KBM-7 (cell line): ENCODE data around the gene GAPDH.
"Not testable (repeated sequence)": the region's sequence is repeated elsewhere in the genome, so short reads cannot be mapped to it uniquely, and the experiment has no call there.

ENCODE experiments used
- DNase-seq: peaks from one replicate; pipeline ENCODE4 v3.0.0-alpha.2; 2015
- in situ Hi-C: fragments of 300-500 bp; cut with MboI; formaldehyde crosslinking; loops from 2 replicates; pipeline ENCODE4 v1.14.3; 2020; ENCODE audit warnings: low sequenced_read_pairs, low pct_unique_long_range_greater_than_20kb, mixed read lengths

GAPDH gene

DNA sequence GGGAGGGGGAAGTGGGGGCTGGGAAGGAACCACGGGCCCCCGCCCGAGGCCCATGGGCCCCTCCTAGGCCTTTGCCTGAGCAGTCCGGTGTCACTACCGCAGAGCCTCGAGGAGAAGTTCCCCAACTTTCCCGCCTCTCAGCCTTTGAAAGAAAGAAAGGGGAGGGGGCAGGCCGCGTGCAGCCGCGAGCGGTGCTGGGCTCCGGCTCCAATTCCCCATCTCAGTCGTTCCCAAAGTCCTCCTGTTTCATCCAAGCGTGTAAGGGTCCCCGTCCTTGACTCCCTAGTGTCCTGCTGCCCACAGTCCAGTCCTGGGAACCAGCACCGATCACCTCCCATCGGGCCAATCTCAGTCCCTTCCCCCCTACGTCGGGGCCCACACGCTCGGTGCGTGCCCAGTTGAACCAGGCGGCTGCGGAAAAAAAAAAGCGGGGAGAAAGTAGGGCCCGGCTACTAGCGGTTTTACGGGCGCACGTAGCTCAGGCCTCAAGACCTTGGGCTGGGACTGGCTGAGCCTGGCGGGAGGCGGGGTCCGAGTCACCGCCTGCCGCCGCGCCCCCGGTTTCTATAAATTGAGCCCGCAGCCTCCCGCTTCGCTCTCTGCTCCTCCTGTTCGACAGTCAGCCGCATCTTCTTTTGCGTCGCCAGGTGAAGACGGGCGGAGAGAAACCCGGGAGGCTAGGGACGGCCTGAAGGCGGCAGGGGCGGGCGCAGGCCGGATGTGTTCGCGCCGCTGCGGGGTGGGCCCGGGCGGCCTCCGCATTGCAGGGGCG, at the start of gene GAPDH:
Gene GAPDH, plus strand, starts transcription at position 595 of the 772 bp plus-strand sequence. CDS start 316 bp downstream, outside the sequence.
- in situ Hi-C loops, result no loop called here
- peak; percentile 97 for DNase-seq

DNA sequence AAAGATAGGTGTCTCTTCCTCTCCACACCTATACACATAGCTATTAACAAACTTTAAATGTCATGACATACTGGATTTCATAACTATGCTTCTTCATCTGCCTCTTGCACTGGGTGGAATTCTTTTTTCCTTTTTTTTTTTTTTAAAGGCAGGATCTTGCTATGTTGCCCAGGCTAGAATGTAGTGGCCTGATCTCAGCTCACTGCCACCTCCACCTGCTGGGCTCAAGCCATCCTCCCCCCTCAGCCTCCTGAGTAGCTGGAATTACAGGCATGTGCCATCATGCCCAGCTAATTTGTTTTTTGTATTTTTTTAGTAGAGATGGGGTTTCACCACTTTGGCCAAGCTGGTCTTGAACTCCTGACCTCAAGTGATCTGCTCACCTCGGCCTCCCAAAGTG, 46.1 kb upstream of the GAPDH start:
- in situ Hi-C loops, result no loop called here

DNA sequence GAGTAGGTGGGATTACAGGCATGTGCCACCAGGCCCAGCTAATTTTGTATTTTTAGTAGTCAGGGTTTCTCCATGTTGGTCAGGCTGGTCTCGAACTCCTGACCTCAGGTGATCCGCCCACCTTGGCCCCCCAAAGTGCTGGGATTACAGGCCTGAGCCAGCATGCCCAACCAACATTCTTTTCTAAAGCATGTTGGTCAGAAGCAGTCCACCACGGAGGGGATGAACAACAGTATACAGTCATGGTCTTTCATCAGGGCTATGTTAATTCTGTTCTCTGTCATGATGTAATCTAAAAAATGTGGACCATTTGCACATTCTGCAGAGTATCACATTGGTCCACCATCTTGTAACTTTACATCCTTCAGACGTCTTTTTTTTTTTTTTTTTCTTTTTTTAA, 44.9 kb upstream of the GAPDH start:
- in situ Hi-C loops, result no loop called here
- no peak for DNase-seq

More for the DNA sequence above, 46.1 kb upstream of the GAPDH start:
- DNase-seq, result no peak

DNA sequence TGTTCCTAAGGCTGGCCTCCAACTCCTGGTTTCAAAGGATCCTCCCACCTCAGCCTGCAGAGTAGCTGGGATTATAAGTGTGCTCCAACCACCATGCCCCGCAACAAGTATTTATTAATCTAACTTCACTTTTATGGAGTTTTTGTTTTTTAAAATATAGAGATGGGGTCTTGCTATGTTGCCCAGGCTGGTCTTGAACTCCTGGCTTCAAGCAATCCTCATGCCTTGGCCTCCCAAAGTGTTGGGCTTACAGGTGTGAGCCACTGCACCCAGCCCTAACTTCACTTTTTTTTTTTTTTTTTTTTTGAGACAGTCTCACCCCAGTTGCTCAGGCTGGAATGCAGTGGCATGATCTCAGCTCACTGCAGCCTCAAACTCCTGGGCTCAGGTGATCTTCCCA, 43.6 kb upstream of the GAPDH start:
- in situ Hi-C loops, DNase-seq: not testable (repeated sequence)

DNA sequence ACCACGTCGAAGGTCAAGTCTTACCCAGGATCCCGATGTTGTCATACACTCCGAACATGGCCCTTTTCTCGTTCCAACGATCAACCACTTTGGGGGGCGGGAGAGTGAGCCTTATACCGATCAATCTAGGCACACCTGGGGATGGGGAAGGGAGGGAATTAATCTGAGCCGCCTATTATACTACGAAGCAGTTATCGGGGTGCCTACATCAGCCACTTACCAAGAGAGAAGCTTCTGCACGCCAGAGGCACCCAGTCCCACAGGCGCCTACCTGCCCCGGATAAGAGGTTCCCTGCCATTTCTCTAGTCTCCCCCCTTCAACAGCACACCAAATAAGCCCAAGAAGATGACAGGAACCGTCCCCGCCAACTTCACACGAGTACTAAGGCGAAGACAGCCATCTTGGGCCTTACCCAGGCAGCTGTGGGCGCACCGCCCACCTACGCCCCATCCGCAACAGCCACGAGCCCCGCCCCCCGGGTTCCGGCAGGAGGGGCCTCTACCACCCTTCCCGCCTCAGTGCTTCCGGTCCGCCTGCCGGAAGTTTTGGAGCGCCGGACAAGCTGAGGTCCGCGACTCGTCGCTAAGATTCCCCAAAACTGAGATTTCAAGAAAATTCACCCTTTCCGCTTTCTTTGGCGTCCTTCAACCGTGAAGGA, 41.4 kb upstream of the GAPDH start, which contains the start of gene MRPL51:
Gene MRPL51, minus strand, starts transcription at position 425 of the 659 bp plus-strand sequence. Its CDS starts 126 bp downstream, at position 299.
- in situ Hi-C loops, result no loop called here
- DNase-seq, result peak; percentile 97

DNA sequence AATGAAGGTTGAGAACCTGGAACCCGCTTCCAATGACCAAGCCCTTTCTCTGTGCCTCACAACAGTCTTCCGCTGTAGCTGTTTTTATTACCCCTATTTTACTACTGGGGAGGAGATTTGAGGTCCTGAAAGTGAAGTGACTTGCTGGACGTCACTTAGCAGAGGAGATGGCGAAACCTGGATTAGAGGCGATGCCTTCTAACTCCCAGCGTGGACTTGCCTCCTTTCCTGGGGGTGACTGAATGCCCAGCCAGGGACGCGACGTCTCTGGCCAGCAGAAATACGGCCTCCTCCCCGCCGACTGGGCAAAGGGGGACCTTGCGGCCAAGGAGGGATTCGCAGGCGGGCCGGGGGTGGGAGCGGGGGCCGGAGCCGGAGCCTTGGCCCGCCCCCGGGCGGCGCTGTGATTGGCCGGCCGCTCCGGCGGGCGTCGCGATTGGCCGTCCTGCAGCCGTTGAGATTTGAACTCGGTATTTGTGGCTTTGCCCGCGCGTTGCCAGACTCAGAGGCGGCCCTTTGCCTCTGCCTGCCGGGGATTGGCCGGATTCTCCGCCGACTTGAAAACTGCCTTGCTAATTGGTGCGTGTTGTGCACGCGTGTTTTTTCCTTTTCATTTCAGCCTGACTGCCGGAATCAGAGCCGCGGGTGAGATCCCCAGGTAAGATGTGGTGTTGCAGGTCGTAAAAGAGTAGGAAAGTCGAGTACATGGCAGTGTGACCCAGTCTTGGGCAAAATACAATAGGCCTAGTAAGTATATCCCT, 40.6 kb upstream of the GAPDH start, which contains the start of gene NCAPD2:
Gene NCAPD2, plus strand, starts transcription at position 606 of the 761 bp plus-strand sequence. CDS start 997 bp downstream, outside the sequence.
- in situ Hi-C loops, result no loop called here
- peak; percentile 99 for DNase-seq

DNA sequence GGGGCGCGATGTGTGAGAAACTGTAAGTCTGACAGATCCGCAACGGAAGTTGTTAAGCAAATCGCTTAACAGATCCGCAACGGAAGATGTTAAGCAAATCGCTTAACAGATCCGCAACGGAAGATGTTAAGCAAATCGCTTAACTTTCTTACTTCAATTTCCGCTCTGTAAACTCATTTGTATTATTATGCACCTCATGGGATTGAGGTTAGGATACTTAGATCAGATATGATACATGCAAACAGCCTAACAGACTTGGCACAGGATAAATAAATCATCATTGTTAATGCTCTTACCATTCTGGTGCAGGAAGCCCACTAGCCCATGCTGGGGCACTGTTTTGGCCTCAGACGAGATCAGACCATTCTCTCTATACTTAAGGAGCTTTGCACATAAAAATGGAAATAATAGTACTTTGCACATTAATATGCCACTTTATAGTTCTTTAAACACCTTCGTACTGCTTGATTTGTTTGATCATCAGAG, 40.0 kb upstream of the GAPDH start:
- DNase-seq, result no peak
- in situ Hi-C loops, result no loop called here

DNA sequence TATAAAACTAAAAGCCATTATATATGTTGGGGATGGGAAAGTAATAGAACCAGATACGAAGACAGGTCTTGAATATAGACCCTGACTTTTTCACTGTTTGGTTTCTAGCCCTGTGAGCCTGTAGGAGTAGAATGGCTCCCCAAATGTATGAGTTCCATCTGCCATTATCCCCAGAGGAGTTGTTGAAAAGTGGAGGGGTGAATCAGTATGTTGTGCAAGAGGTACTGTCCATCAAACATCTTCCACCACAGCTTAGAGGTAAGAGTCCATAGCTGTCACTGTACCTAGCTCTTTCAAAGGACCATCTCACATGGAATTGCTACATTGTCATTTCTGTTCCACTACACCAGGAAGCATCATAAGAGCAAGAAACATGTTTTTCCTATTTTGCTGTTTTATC, 39.3 kb upstream of the GAPDH start:
- in situ Hi-C loops, result no loop called here
- DNase-seq, result no peak

DNA sequence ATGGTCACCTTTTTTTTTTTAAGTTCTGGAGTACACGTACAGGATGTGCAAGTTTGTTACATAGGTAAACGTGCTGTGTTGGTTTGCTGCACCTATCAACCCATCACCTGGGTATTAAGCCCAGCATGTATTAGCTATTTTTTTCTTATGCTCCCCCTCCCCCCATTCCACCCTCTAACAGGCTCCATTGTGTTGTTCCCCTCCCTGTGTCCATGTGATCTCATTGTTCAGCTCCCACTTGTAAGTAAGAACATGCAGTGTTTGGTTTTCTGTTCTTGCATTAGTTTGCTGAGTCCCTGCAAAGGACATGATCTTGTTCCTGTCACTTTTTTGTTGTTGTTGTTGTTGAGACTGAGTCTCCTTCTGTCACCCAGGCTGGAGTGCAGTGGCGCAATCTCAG, 37.0 kb upstream of the GAPDH start:
- DNase-seq, in situ Hi-C loops: not testable (repeated sequence)

DNA sequence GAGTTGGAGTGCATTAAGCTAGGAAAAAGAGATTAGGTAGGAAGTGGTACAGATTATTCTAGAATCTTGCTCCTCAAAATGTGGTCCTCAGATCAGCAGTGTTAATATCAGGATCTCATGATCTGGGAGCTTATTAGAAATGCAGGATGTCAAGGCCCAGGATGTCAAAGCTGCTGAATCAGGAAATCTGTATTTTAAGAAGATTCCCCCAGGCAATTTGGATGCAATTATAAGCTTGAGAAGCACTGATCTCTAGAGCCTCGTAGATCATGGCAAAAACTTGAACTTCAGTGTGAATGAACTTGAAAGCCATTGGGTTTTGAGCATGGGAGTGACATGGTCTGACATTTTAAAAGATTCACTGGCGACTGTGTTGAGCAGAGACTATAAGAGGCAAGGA, 33.9 kb upstream of the GAPDH start:
- no peak for DNase-seq

DNA sequence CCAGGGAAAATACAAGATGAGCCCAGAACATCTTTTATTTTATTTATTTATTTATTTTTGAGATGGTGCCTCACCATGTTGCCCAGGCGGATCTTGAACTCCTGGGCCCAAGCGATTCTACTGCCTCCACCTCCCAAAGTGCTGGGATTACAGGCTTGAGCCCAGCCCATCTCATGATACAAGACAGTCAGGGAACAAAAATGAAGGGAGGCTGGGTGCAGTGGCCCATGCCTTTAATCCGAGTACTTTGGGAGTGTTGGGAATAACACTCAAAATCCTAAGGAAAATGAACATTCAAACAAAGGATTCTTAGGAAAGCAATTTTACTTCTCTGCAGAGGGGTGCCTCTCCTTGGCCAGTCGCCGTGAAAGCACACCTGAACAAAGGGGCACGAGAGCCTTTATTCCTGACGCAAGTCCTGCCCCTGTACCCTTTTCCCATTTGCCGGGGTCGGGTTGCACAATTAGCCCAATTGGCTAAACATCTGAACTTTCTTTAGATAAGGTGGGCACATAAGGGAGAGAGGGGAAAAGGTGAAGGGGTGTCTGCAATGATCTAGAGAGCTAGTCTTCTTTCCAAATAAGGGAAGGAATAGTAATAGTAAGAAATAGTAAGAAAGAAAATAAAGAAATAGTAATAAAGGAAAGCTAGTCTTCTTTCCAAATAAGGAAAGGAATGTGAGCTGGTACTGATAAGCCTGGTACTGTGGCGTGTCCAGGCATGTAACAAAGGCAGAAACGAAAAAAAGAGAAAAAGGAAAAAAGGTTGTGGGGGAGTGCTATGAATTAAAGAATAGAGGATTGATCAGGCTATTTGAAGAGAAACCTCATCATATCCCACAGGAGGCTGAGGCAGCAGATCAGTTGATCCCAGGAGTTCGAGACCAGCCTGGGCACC, 27.0 kb upstream of the GAPDH start:
- no peak for DNase-seq
- in situ Hi-C loops, result no loop called here

More for the DNA sequence above, 33.9 kb upstream of the GAPDH start:
- in situ Hi-C loops, result no loop called here

DNA sequence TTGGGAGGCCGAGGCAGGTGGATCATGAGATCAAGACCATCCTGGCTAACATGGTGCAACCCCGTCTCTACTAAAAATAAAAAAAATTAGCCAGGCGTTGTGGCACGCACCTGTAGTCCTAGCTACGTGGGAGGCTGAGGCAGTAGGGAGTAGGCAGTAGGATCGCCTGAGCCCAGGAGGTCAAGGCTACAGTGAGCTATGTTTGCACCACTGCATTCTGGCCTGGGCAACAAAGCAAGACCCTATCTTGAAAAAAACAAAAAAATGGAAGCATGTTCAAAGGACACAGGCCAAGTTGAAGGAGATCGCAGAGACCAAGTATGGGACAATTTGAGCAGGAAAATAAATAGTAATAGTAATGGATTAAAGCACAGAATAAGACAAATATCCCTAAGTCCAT, 26.2 kb upstream of the GAPDH start:
- in situ Hi-C loops, result no loop called here
- no peak for DNase-seq

DNA sequence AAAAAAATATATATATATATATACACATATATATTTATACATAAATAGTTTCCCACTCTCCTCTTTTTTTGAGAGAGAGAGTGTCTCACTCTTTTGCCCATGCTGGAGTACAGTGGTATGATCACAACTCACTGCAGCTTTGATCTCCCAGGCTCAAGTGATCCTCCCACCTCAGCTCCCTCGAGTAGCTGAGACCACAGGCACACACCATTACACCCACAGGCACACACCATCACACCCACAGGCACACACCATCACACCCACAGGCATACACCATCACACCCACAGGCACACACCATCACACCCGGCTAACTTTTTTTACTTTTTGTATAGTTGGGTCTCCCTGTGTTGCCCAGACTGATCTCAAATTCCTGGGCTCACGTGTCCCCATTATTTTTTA, 14.1 kb upstream of the GAPDH start:
- DNase-seq, result no peak
- in situ Hi-C loops, result no loop called here

DNA sequence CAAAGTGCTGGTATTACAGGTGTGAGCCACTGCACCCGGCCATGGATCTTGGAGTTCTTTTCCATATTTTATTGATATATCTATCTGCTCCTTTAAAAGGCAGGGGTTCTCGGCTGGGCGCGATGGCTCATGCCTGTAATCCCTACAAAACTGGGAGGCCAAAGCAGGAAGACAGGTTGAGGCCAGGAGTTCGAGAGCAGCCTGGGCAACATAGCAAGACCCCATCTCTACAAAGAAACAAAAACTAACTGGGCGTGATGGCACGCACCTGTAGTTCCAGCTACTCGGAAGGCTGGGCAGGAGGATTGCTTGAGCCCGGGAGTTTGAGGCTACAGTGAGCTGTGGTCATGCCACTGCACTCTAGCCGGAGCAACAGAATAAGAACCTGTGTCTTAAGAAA, 12.1 kb upstream of the GAPDH start:
- DNase-seq, result no peak
- in situ Hi-C loops, result no loop called here

DNA sequence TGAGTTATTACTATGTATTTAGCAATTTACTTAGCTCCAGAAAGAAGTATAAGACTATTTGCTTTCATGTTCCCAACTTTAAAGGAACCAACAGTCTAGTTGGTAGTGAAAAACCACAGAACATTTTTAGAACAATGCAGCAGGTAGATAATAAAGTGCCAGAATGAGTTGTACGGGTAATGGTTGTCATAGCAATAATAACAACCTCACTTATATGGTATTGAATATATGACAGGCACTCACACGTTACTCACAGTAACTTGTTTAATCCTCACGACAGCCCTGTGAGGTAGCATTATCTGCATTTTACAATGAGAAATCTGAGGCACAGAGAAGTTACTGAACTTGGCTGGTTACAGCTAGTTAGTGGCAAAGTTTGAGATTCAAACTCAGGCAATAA, 10.6 kb upstream of the GAPDH start:
- in situ Hi-C loops, result no loop called here
- no peak for DNase-seq

DNA sequence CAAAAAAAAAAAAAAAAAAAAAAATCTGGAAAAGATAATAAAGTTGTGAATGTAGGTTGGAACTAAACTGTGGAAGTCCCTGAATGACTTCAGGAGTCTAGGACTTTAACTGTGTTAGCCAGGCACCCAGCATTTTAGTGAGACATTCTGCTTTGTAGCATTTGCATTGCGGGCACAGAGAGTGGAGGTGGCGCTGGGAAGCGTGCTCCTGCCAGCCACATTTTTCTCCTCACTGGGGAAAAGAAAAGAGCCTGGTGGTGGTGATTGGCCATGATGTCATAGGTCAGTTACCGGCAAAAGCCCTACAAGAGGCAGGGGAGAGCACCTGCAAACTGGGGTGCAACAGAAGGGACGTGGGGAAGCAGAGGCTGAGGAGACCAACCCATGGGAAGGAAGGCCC, 9.7 kb upstream of the GAPDH start:
- DNase-seq, result no peak
- in situ Hi-C loops, result no loop called here

DNA sequence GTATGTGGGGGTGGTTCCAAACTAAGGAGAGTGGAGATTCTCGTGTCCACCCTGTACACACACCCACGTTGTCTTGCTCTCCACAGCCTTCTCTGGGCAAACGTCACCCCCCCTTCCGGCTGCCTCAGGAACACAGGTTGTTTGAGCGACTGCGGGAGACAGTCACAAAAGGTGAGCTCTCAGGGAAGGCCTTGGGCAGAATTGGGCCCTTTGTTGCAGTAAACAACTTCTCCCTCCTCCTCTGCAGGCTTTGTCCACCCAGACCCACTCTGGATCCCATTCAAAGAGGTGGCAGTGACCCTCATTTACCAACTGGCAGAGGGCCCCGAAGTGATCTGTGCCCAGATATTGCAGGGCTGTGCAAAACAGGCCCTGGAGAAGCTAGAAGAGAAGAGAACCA, 8.1 kb upstream of the GAPDH start:
- in situ Hi-C loops, result no loop called here

DNA sequence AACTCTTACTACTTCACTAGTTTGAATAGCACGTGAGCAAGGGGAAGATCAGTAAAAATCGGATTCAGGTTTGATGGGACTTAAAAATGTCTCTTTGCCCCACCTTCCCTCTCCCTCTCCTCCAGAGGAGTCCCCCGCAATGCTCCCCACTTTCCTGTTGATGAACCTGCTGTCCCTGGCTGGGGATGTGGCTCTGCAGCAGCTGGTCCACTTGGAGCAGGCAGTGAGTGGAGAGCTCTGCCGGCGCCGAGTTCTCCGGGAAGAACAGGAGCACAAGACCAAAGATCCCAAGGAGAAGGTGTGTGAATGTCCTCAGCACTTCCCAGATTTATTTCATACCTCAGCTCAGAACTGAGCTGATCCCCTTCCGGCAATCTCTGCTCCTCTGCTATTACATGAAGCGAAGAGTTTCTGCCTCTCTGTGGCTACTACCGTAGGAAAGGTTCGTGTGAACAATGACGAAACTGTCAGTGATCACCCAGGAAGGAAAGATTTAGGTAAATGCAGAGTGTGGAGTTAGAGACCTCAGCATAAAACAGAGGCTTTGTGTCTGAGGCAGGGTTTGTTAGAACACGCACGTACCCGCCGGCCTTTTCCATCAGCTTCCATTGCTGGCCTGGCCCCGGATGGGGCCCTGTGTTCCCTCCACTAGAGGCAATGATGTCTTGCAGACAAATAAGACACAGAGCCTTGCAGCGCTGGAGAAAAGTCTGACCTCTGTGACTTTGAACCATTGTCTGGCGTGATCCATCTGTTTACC, 7.4 kb upstream of the GAPDH start:
- in situ Hi-C loops, result no loop called here
- DNase-seq, result no peak

More for the DNA sequence above, 8.1 kb upstream of the GAPDH start:
- no peak for DNase-seq
